K562 (cell line): ENCODE results near the gene SYN1. TPM values are rescaled to one million over a fixed set of nuclear protein-coding genes. Genes with fewer than 3 reads are reported as not detected.

Experiments used
- ARID1B ChIP-seq: fragments of 450-650 bp; IDR thresholded peaks from 2 replicates; pipeline ENCODE4 v1.6.1; 2016; ENCODE audit warnings: antibody characterized with exemption, mild to moderate bottlenecking, inconsistent platforms
- COPS2 ChIP-seq: fragments of 450-650 bp; conservative IDR thresholded peaks from 2 replicates; pipeline ENCODE4 v1.6.1; 2016; ENCODE audit warnings: mild to moderate bottlenecking, moderate library complexity
- ERF ChIP-seq: fragments of 450-650 bp; formaldehyde crosslinking; IDR thresholded peaks from 2 replicates; pipeline ENCODE4 v1.4.0; 2020; ENCODE audit warnings: mild to moderate bottlenecking, mixed read lengths
- KAT8 ChIP-seq: fragments of 450-650 bp; IDR thresholded peaks from 2 replicates; pipeline ENCODE4 v1.6.1; 2016; ENCODE audit warnings: low read depth, mild to moderate bottlenecking
- MED1 ChIP-seq: sonication (generic); formaldehyde crosslinking; IDR thresholded peaks from 2 replicates; pipeline ENCODE4 v1.8.1; 2023; ENCODE audit warnings: missing genetic modification reagents, borderline replicate concordance
- PBX2 ChIP-seq, 2 experiments: IDR thresholded peaks in 1 of 2; conservative IDR thresholded peaks in 1 of 2; 2 replicates each; pipeline ENCODE4 v1.6.1; 2016; ENCODE audit warnings: low read depth in 2 of 2, mild to moderate bottlenecking in 1 of 2, missing compliant biosample characterization in 1 of 2, missing genetic modification characterization in 1 of 2, moderate library complexity in 1 of 2
- RHOXF2B ChIP-seq: fragments of 250-450 bp; sonication (Bioruptor Pico); conservative IDR thresholded peaks from 2 replicates; pipeline ENCODE4 v1.5.1; 2021
- SNAPC5 ChIP-seq: fragments of 250-450 bp; sonication (Bioruptor Pico); IDR thresholded peaks from 2 replicates; pipeline ENCODE4 v1.8.0; 2021; ENCODE audit warnings: moderate library complexity, mild to moderate bottlenecking, inconsistent platforms
- ZBTB8A ChIP-seq: fragments of 450-650 bp; IDR thresholded peaks from 2 replicates; pipeline ENCODE4 v1.6.1; 2018; ENCODE audit warnings: mild to moderate bottlenecking, moderate library complexity; ENCODE audit not compliant: partially characterized antibody
- ZNF436 ChIP-seq: fragments of 250-450, 450-650 bp; sonication (Bioruptor Pico); formaldehyde crosslinking; IDR thresholded peaks from 2 replicates; pipeline ENCODE4 v1.7.0; 2020; ENCODE audit warnings: mild to moderate bottlenecking
- ZNF583 ChIP-seq: fragments of 250-450 bp; sonication (Bioruptor Pico); IDR thresholded peaks from 2 replicates; pipeline ENCODE4 v1.4.0; 2020
- polyA plus RNA-seq, 8 experiments: library from polyadenylated mRNA; depleted of rRNA in 4 of 8; stranded (reverse) in 5 of 8; unstranded in 3 of 8; fragments of >200 nt; fragmentation: Nextera tagmentation in 2 of 8; fragmentation: Illumina TruSeq in 1 of 8; extraction: Ambion mirVana in 2 of 8; extraction: Trizol in 1 of 8; gene quantifications; 2 replicates each; pipeline versions ENCODE4 v1.2.1 to v1.2.3, GENCODE V29; 2011 to 2014; ENCODE audit warnings: inconsistent platforms in 1 of 8, missing spikeins in 1 of 8
- total RNA-seq, 7 experiments: library from RNA; depleted of rRNA in 6 of 7; stranded (reverse); fragments of >200 nt in 6 of 7; fragmentation: Illumina TruSeq in 2 of 7; extraction: Trizol in 2 of 7; gene quantifications; 2 replicates each; pipeline versions ENCODE4 v1.2.1 to v1.2.3, GENCODE V29; 2011 to 2021; ENCODE audit warnings: low replicate concordance in 1 of 7
- TF ChIP-seq, protein P1 (sequence below): IDR thresholded peaks from 3 replicates; pipeline ENCODE4 v1.6.1; 2011; ENCODE audit warnings: borderline replicate concordance, mild to moderate bottlenecking; ENCODE audit not compliant: insufficient read length, insufficient read depth

Gene SYN1
- total and polyA plus RNA-seq, 9 of the 15 experiments (the other 6 are each of a cell fraction or from before 2014, with no cell fraction given): 0.01 to 0.28 (median 0.18) TPM; not detected in 2

GRCh38 chrX:47577901-47578300, 41.8 kb downstream of the SYN1 start (continued):
- TF ChIP-seq PBX2 (CRISPR knock-in tag; IDR thresholded peaks at IDR 0.05; ENCODE audit: low read depth) (no peak), PBX2 (tag; conservative IDR thresholded peaks at IDR 0.05; ENCODE audit: low read depth) (no peak), ZNF583 (CRISPR knock-in tag) (no peak), ERF (CRISPR knock-in tag) (no peak), COPS2 (no peak), KAT8 (no peak), ARID1B (no peak), MED1 (CRISPR knock-in tag) (no peak), ZBTB8A (no peak), SNAPC5 (CRISPR knock-in tag) (no peak), ZNF436 (CRISPR knock-in tag) (no peak), RHOXF2B (CRISPR knock-in tag) (no peak)
- TF ChIP-seq, protein P1, sequence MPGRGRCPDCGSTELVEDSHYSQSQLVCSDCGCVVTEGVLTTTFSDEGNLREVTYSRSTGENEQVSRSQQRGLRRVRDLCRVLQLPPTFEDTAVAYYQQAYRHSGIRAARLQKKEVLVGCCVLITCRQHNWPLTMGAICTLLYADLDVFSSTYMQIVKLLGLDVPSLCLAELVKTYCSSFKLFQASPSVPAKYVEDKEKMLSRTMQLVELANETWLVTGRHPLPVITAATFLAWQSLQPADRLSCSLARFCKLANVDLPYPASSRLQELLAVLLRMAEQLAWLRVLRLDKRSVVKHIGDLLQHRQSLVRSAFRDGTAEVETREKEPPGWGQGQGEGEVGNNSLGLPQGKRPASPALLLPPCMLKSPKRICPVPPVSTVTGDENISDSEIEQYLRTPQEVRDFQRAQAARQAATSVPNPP: no peak
